HG03060 (cell line): ENCODE measurements around the gene HOXA2.

Experiments
- ATAC-seq: cut with Tn5 transposase; IDR thresholded peaks from one replicate; pipeline ENCODE4 v1.9.1; 2021; ENCODE audit warnings: low read depth, moderate number of reproducible peaks; ENCODE audit not compliant: unreplicated experiment

The HOXA2 gene

DNA sequence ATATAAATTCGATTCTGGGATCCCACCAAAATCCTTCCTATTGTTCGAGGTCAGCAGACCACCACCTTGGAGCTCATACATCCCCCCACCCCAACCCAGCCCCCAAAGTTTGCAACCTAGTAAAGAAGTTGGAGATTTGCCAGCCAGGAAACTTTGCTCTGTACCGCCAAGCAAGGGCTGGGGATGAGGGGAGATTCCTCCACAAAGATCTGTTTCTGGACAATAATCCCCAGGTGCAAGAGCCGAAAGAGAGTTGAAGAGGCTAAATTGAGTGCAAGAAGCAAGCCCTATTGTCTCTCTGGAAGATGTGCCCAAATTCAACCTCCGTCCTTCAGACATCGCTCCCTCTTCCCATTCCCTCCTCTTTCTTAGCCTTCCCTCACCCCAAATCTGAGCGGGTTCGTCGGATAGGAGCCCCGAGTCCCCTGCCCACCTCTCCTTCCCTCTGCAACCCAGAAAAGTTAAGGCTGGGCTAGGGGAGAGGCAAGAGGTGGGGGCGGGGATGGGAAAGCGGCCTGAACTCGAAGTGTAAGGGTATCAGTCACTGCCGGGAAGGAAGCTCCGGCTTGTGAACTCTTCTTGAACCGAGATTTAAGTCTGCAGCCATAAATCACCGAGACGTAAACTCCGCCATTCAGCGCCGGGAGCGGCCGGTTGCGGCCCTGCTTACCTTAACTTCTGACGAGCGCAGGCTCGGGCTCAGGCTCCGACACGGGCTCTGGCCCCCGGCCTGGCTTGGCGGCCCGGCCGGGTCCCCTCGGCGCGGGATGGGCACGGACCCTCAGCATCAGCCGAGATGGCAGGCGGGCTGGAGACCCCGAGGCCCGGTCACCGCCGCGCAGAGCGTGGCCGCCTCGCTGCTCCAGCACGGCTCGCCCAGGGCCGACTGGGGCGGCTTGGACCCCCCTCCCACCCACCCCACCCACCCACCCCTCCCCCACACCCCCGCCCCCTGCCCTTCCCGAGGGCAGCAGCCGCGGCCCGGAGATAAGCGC, 10.8 kb upstream of the HOXA2 start:
- ATAC-seq: no peak

- ATAC-seq: no peak
Measured at GRCh38 chr7:27112361-27112760, 9.9 kb upstream of the HOXA2 start.

DNA sequence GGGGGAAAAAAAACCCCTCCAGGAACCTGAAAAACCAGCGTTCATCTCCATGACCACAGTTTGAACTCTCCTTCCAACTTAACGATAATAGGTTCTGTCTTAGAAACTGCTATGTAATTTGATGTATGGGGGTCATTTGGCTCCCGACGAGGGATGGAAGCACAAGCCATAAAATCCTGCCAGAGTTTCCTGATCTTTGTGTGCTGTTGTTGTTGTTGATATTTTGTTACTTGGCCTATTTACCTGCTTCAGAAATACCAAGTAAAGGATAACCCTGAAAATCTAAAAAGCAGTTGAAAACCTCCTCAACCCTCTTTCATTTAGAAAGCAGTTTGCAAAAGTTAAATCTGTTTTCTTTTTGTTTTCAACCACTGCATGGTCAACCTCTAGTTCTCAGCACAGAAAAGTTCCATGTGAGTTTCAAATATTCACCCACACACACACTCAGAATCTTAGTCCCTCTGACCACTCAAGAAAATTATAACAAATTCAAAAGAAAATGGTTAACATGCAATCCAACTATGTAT, 9.3 kb upstream of the HOXA2 start:
- no peak for ATAC-seq

DNA sequence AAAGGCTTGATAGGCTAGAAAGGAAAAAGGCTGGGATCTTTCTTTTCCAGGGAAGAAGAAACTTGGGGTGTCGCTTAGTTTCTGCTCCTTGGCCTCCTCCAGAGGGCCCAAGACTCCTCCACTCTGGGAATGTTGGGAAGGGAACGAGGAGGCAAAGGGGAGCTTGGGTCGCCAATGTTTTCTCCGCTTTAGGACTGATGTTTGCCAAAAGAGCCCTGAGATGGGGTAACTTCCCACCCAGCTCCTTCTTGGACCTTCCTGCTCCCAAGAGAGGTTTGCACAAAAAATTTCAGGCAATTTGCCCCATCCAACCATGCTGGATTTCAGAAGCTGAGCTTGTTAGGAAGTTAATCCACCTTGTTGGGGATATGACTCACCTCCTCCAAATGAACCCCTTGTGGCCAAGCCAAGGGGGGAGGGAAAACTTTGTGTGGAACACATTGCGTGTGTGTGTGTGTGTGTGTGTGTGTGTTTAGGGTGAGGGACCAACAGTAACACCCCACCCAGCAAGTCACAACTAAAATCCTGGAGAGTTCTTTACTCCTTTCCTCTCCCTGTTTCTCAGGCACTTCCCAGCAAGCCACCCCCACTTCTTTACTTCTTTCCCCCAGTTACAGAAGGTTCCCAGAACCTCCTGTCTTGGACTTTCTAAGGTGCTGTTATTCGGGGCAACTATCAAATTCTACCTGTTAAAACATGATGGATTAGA, 8.7 kb upstream of the HOXA2 start:
- ATAC-seq: no peak

DNA sequence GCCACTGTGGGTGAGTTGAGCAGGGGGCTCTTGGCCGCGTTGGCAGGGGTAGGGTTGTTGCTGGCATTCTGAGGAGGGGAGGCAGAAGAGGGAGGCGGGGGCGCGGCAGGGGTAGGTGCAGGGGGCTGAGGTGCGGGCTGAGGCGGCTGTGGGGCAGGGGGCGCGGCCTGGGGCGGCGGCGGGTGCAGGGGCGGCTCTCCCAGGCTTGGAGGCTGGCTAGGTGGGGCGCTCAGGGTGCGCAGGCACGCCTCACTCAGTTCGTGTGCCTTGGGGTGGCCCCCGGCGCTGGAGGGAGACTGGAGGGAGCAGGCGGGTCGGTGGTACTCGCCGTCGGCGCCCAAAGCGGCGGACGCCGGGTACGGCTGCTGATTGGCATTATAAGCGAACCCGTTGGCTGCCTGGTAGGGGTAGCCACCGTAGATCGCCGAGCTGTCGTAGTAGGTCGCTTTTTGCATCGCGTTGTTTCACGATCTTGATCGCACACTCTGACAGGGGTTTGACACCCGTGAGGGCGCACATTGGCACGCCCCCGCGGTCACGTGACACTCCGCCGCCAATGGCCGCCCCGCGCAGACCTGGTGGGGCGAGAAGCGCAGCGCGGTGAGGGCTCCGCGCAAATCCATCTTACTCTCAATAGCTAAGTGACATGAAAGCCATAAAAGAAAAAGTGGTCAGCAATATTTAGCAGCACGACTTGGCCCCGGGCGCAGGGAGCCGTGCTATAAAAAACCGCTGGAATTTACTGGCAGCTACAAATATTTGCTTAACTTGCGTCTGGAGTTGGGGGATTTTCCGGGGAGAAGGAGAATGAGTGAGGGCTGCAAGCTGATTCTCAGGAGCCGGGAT, 7.9 kb upstream of the HOXA2 start:
- no peak for ATAC-seq

- no peak for ATAC-seq
Measured at GRCh38 chr7:27109466-27110185, 7.1 kb upstream of the HOXA2 start.

DNA sequence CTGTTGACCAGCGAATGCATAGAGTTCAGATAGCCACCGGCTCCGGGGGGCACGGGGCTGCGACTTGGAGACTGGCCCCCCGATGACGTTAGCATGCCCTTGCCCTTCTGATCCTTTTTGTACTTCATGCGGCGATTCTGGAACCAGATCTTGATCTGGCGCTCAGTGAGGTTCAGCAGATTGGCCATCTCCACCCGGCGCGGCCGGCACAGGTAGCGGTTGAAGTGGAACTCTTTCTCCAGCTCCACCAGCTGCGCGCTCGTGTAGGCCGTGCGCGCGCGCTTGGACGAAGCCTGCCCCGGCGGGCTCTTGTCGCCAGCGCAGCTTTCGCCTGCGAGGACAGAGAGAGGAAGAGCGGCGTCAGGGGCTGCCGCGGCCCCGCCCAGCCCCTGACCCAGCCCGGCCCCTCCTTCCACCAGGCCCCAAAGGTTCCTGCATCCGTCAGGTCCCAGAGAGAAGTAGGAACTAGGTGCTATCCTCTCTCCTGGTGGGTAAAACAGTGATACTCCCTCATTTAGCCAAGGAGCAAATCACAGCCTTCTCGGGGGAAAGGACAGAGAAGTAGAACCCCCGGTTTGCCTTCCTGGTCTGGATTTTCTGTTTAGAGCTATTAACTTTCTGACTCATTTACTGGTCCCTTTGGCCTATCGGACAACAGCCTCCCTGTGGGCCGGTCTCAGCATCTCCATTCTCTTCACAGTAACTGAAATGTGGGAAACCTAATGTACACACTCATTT, 6.1 kb upstream of the HOXA2 start:
- ATAC-seq: no peak

- ATAC-seq: no peak
Measured at GRCh38 chr7:27107391-27108381, 5.2 kb upstream of the HOXA2 start.

GRCh38 chr7:27106901-27107240, 4.4 kb upstream of the HOXA2 start:
- ATAC-seq: no peak

DNA sequence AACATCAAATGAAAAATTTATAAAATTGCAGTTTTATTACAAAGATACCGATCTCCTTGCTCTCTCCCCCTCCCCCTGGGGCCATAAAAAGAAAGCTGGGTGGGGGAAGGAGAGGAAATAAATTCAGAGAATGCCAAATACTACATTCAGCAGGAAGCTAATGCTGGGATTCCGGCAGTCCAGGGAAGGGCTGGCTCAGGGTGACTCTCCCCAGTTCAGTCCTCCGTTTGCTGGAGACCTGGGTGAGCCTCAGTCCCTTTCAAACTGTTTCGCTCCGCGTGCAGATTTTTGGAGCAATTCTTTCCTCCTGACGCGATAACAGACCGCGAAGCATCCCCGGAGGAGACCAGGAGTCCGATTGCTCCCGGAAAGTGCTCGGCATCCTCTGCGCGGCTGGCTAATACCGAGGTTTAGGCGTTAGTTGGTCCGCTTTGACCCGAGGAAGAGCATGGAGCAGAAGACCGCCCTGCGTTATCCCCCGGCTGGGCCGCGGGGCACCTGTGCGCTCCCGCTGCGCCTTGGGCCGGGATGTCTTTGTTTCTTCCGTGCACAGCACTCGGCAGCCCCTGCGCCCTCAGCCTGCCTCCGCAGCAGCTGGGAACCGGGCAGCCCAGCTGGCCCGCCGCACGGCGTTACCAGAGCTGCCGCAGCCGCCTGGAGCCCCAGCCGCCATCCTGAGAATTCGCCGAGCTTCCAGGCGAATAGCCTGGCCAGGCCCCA, 3.9 kb upstream of the HOXA2 start:
- no peak for ATAC-seq

- no peak for ATAC-seq
Measured at GRCh38 chr7:27105301-27106031, 3.0 kb upstream of the HOXA2 start.

GRCh38 chr7:27104341-27105058, 2.0 kb upstream of the HOXA2 start:
- no peak for ATAC-seq

DNA sequence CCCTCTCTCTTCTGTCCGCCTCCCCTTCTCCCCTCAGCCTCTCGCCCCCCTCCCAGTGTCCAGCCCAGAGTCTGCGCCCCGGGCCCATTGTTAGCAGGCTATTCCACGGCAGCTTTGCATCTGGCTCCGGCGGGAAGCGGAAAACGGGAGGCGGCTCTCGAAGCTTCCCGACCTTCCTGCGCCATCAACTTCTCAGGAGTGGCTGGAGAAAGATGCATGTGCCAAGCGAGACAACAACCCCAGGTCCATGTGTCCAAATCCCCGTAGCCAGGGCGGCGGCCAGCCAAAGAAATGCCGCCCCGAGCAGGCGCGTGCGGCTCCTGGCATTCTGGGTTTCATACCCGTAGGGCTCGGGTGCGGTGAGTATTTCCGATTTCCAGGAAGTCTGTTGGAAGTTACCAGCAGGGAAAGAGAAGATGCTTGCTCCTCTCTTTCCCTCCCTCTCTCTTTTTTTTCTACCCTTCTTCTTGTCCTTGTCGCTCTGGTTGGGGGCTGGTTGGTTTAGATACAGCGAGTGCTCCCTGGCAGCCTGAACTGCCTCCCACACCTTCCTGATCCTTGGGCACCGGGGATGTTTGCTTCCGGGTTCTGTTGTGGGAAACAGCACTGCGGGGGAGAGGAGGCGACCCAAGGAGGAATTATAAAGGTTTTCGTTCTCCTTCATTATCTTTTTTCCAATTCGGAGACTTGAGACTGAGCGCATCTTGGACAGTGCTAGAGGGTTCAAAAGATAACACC, 1.2 kb upstream of the HOXA2 start:
- no peak for ATAC-seq

DNA sequence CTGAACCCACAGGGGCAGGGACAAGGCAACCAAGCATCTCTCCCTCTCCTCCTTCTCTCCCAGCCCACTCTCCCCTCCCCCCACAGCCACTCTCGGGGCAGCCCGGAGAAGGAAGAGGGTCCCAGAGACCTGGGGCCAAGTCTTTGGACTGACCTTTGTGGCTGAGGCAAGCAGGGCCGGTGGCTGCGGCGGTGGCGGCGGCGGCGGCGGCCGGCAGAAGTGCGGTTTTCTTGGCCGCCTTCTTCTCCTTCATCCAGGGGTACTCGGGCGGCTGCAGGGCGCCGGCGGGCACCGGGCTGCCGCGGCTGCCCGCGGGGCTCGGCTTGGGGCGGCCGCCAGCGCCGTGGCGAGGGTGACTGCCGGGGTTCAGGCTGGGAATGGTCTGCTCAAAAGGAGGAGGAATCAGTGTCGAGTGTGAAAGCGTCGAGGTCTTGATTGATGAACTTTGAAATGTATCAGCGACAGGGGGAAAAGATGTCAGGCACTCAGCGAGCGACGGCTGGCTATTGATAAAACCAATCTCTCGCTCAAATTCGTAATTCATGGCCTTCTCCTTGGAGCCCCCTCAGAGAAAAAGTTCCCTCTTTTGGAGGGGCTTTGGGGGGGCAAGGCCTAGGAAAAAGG, 414 bp downstream of the HOXA2 start:
- no peak for ATAC-seq
